ENCODE data around the gene H19. TPM values are rescaled to one million over a fixed set of nuclear protein-coding genes. Genes with fewer than 3 reads are reported as not detected.

The H19 gene
- total and polyA plus RNA-seq, 2 of the 8 experiments (the other 6 are each of a cell fraction or from before 2014, with no cell fraction given) = 5.2 to 10.0 TPM

DNA sequence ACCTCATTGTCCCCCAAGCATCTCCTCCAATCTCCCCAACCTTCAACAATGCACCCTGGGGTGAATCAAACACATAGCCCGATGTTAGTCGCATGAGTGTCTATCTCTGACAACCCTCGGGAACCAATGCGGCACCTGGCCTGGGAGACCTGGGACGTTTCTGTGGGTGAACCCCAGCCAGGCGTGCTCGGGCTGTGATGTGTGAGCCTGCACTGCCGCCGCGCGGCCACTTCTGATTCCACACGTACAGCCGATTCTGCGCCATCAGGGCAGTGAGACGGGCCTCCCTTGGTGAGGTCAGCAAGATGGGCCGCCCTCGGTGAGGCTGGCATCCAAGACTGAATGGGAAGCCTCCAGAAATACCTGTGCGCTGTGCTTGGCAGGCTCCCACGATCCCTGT, 5.2 kb upstream of the H19 start (continued):
- TF ChIP-seq, protein P1, sequence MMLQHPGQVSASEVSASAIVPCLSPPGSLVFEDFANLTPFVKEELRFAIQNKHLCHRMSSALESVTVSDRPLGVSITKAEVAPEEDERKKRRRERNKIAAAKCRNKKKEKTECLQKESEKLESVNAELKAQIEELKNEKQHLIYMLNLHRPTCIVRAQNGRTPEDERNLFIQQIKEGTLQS (IDR thresholded peaks at IDR 0.05; ENCODE audit: insufficient read depth, low read depth, low read length) = no peak
- no peak for TF ChIP-seq TEAD4 (IDR thresholded peaks at IDR 0.05; ENCODE audit: low read depth, low read length)
- TF ChIP-seq ZNF274 (IDR thresholded peaks at IDR 0.05; ENCODE audit: borderline replicate concordance, extremely low read depth, low read length) = no peak
